A549 (cell line): ENCODE results near the gene KBTBD8. TPM values are rescaled to one million over a fixed set of nuclear protein-coding genes. Genes with fewer than 3 reads are reported as not detected.

Experiments used
- ATAC-seq, 2 experiments: fragments of 200-7000 bp in 1 of 2; fragments of >200 bp in 1 of 2; cut with Nextera tagmentation in 1 of 2; cut with Tn5 transposase in 1 of 2; 3 replicates each; pipeline versions ENCODE4 v1.8.0 to v1.9.1; 2018 to 2020; ENCODE audit warnings: mild to moderate bottlenecking in 1 of 2, moderate library complexity in 1 of 2
- CTCF ChIA-PET: fragments of 300-600 bp; sonication (Branson Sonifier 250); formaldehyde crosslinking; extraction: SDS; loops from one replicate; lab custom pipeline; 2021; ENCODE audit warnings: antibody characterized with exemption, inconsistent platforms; lab: Yijun Ruan, JAX
- POLR2A ChIA-PET: fragments of 350-600 bp; formaldehyde crosslinking; extraction: SDS; loops from one replicate; lab custom pipeline; 2021; ENCODE audit warnings: antibody characterized with exemption, inconsistent platforms; lab: Yijun Ruan, JAX
- DNase-seq, 2 experiments: peaks; one replicate each; pipeline versions ENCODE4 v3.0.0 to v3.0.0-alpha.2; 2011 to 2016; ENCODE audit warnings: low read depth in 1 of 2, low spot score in 1 of 2
- FAIRE-seq: peaks from 2 replicates; lab custom pipeline; 2011; peaks lifted over from hg19 to GRCh38; lab: Jason Lieb, UNC
- H3K27ac ChIP-seq, 2 experiments: fragments of >200 bp; sonication (Bioruptor Twin); formaldehyde crosslinking; 3 replicates each; pipeline ENCODE4 v1.5.1; 2016 to 2017
- H3K4me1 ChIP-seq: fragments of >200 bp; sonication (Bioruptor Twin); formaldehyde crosslinking; 3 replicates; pipeline ENCODE4 v1.6.1; 2016
- H3K4me2 ChIP-seq: fragments of >200 bp; sonication (Bioruptor Twin); formaldehyde crosslinking; 3 replicates; pipeline ENCODE4 v1.6.1; 2016
- H3K4me3 ChIP-seq: fragments of >200 bp; sonication (Bioruptor Twin); formaldehyde crosslinking; 3 replicates; pipeline ENCODE4 v1.5.1; 2016
- H3K9me3 ChIP-seq: fragments of >200 bp; sonication (Bioruptor Twin); formaldehyde crosslinking; 3 replicates; pipeline ENCODE4 v1.6.1; 2016
- BHLHE40 ChIP-seq: IDR thresholded peaks from 2 replicates; pipeline ENCODE4 v1.6.1; 2012; ENCODE audit warnings: low read depth, low read length, inconsistent platforms
- CBX2 ChIP-seq: fragments of 200-600 bp; sonication (generic); IDR thresholded peaks from 2 replicates; pipeline ENCODE4 v1.6.1; 2016; ENCODE audit warnings: low read depth, mild to moderate bottlenecking, borderline replicate concordance
- CHD4 ChIP-seq: fragments of 200-600 bp; sonication (generic); IDR thresholded peaks from 2 replicates; pipeline ENCODE4 v1.6.1; 2016; ENCODE audit warnings: antibody characterized with exemption, mild to moderate bottlenecking, borderline replicate concordance
- CTCF ChIP-seq: fragments of >200 bp; sonication (Bioruptor Twin); formaldehyde crosslinking; IDR thresholded peaks from 3 replicates; pipeline ENCODE4 v1.5.1; 2016
- E2F6 ChIP-seq: IDR thresholded peaks from 2 replicates; pipeline ENCODE4 v1.6.1; 2012; ENCODE audit warnings: low read depth, borderline replicate concordance
- EHF ChIP-seq: fragments of 250-450 bp; sonication (Bioruptor Pico); IDR thresholded peaks from 2 replicates; pipeline ENCODE4 v1.5.0; 2020; ENCODE audit warnings: mild to moderate bottlenecking
- EHMT2 ChIP-seq: fragments of 200-600 bp; sonication (generic); IDR thresholded peaks from 2 replicates; pipeline ENCODE4 v1.6.1; 2016; ENCODE audit warnings: antibody characterized with exemption, low read depth, mild to moderate bottlenecking, moderate library complexity
- ELK1 ChIP-seq: fragments of 150-350 bp; IDR thresholded peaks from 2 replicates; pipeline ENCODE4 v1.6.1; 2014; ENCODE audit warnings: low read depth, mild to moderate bottlenecking, low read length
- FOSB ChIP-seq: fragments of 250-450 bp; sonication (Bioruptor Pico); IDR thresholded peaks from 2 replicates; pipeline ENCODE4 v1.5.0; 2020; ENCODE audit warnings: mild to moderate bottlenecking, moderate library complexity
- HDAC2 ChIP-seq: fragments of 200-600 bp; sonication (generic); IDR thresholded peaks from 2 replicates; pipeline ENCODE4 v1.6.1; 2016
- HEYL ChIP-seq: fragments of 250-450 bp; sonication (Bioruptor Pico); IDR thresholded peaks from 2 replicates; pipeline ENCODE4 v1.8.0; 2021; ENCODE audit warnings: mild to moderate bottlenecking, moderate library complexity
- HOXA7 ChIP-seq: fragments of 250-450 bp; sonication (Bioruptor Pico); IDR thresholded peaks from 2 replicates; pipeline ENCODE4 v1.5.0; 2020; ENCODE audit warnings: mild to moderate bottlenecking, moderate library complexity
- JUN ChIP-seq, 2 experiments: fragments of >200 bp; sonication (Bioruptor Twin); formaldehyde crosslinking; IDR thresholded peaks; 2 replicates in 1 of 2; 3 replicates in 1 of 2; pipeline ENCODE4 v1.6.1; 2016 to 2017
- JUNB ChIP-seq: fragments of >200 bp; sonication (Bioruptor Twin); formaldehyde crosslinking; IDR thresholded peaks from 2 replicates; pipeline ENCODE4 v1.6.1; 2016
- KDM1A ChIP-seq: fragments of 200-600 bp; sonication (generic); IDR thresholded peaks from 2 replicates; pipeline ENCODE4 v1.6.1; 2016; ENCODE audit warnings: low read depth, mild to moderate bottlenecking
- MAFK ChIP-seq: fragments of 450-650 bp; IDR thresholded peaks from 2 replicates; pipeline ENCODE4 v1.6.1; 2014; ENCODE audit not compliant: partially characterized antibody
- MAX ChIP-seq: IDR thresholded peaks from 2 replicates; pipeline ENCODE4 v1.6.1; 2012
- MYC ChIP-seq: IDR thresholded peaks from 2 replicates; pipeline ENCODE4 v1.6.1; 2012; ENCODE audit warnings: mild to moderate bottlenecking, inconsistent platforms, low read length, improper control_type of control experiment, borderline replicate concordance
- PHF8 ChIP-seq: fragments of 200-600 bp; sonication (generic); IDR thresholded peaks from 2 replicates; pipeline ENCODE4 v1.6.1; 2016; ENCODE audit warnings: low read depth, mild to moderate bottlenecking, antibody characterized with exemption, moderate library complexity, borderline replicate concordance
- POLR2A ChIP-seq: IDR thresholded peaks from 2 replicates; pipeline ENCODE4 v1.6.1; 2012; ENCODE audit warnings: mild to moderate bottlenecking, low read length
- RAD21 ChIP-seq, 2 experiments: fragments of >200 bp in 1 of 2; sonication (Bioruptor Twin) in 1 of 2; formaldehyde crosslinking in 1 of 2; IDR thresholded peaks in 1 of 2; conservative IDR thresholded peaks in 1 of 2; 2 replicates in 1 of 2; 3 replicates in 1 of 2; pipeline ENCODE4 v1.6.1; 2012 to 2018; ENCODE audit warnings: inconsistent platforms in 1 of 2
- RARB ChIP-seq: fragments of 250-450 bp; sonication (Bioruptor Pico); IDR thresholded peaks from 2 replicates; pipeline ENCODE4 v1.8.0; 2021; ENCODE audit warnings: mild to moderate bottlenecking, moderate library complexity
- RCOR1 ChIP-seq: fragments of 150-350 bp; IDR thresholded peaks from 2 replicates; pipeline ENCODE4 v1.6.1; 2014; ENCODE audit warnings: antibody characterized with exemption, low read length, low read depth
- RFX5 ChIP-seq: fragments of 450-650 bp; IDR thresholded peaks from 2 replicates; pipeline ENCODE4 v1.7.1; 2014; ENCODE audit warnings: antibody characterized with exemption, mild to moderate bottlenecking, moderate library complexity
- SMC3 ChIP-seq: fragments of >200 bp; sonication (Bioruptor Twin); formaldehyde crosslinking; IDR thresholded peaks from 3 replicates; pipeline ENCODE4 v1.6.1; 2018; ENCODE audit warnings: inconsistent platforms
- TP53 ChIP-seq: fragments of 250-450 bp; sonication (Bioruptor Pico); IDR thresholded peaks from 2 replicates; pipeline ENCODE4 v1.5.0; 2021; ENCODE audit warnings: mild to moderate bottlenecking, moderate library complexity
- ZFP36 ChIP-seq: fragments of 450-650 bp; IDR thresholded peaks from 2 replicates; pipeline ENCODE4 v1.6.1; 2014; ENCODE audit warnings: borderline replicate concordance; ENCODE audit not compliant: partially characterized antibody
- ZSCAN20 ChIP-seq: fragments of 250-450 bp; sonication (Bioruptor Pico); IDR thresholded peaks from 2 replicates; pipeline ENCODE4 v1.8.0; 2022; ENCODE audit warnings: mild to moderate bottlenecking, moderate library complexity
- WGBS: methylation state at CpG from one replicate; pipeline ENCODE4 v1.1.6; 2017; ENCODE audit errors: missing lambda C conversion rate; 5-methylcytosine and 5-hydroxymethylcytosine counted together
- polyA plus RNA-seq, 4 experiments: library from polyadenylated mRNA; depleted of rRNA in 3 of 4; stranded (reverse); fragments of >200 nt; fragmentation: RNase III in 1 of 4; extraction: RNeasy Plus Mini Kit Qiagen cat#74134 plus additional on column Dnase treatment in 1 of 4; gene quantifications; 2 replicates in 3 of 4; 3 replicates in 1 of 4; pipeline ENCODE4 v1.2.3, GENCODE V29; 2011 to 2017

The KBTBD8 gene
- polyA plus RNA-seq, 2 of the 4 experiments (the other 2 are of a cell fraction): 0.61 to 1.0 TPM

GRCh38 chr3:67008388-67008787, 10.3 kb downstream of the KBTBD8 start:
- no peak overlapping the region for H3K27ac ChIP-seq
- 81% methylated on average over 2 of the region's 2 CpGs for WGBS
- no peak for DNase-seq
- TF ChIP-seq RARB (CRISPR knock-in tag): no peak
- TF ChIP-seq MAFK: peak; percentile 21
- no peak for TF ChIP-seq CTCF
- no peak for TF ChIP-seq JUN (IDR thresholded peaks at IDR 0.05)
- no peak for TF ChIP-seq HOXA7 (CRISPR knock-in tag)
- no peak for TF ChIP-seq MYC
- TF ChIP-seq ZSCAN20 (CRISPR knock-in tag): no peak
- ChIA-PET CTCF (no interaction called here), POLR2A (no interaction called here)
- no peaks in the 10 kb centered on the region for H3K9me3 ChIP-seq
- H3K4me2 ChIP-seq: no peak overlapping the region
- no peak overlapping the region for H3K4me3 ChIP-seq
- no peaks in the 10 kb centered on the region for H3K4me1 ChIP-seq
- FAIRE-seq: no peak
- no peak for ATAC-seq

GRCh38 chr3:67009716-67010115, 11.6 kb downstream of the KBTBD8 start:
- Histone ChIP-seq H3K4me3 (no peak overlapping the region), H3K9me3 (no peaks in the 10 kb centered on the region), H3K27ac (no peak overlapping the region), H3K4me1 (no peaks in the 10 kb centered on the region), H3K4me2 (no peak overlapping the region)
- ChIA-PET POLR2A (no interaction called here), CTCF (no interaction called here)
- FAIRE-seq (no peak), ATAC-seq (no peak), DNase-seq (no peak)
- no peak for TF ChIP-seq FOSB
- TF ChIP-seq KDM1A: no peak
- WGBS: 63% methylated on average over 3 of the region's 3 CpGs

GRCh38 chr3:67011414-67012131, 13.5 kb downstream of the KBTBD8 start:
- WGBS: 82% methylated on average over 6 of the region's 6 CpGs
- no peak for ATAC-seq
- Histone ChIP-seq H3K27ac (no peak overlapping the region), H3K4me1 (no peaks in the 10 kb centered on the region), H3K4me3 (no peak overlapping the region), H3K9me3 (no peaks in the 10 kb centered on the region), H3K4me2 (no peak overlapping the region)
- no peak for TF ChIP-seq POLR2A
- TF ChIP-seq CBX2: no peak
- no peak for TF ChIP-seq E2F6
- TF ChIP-seq KDM1A: no peak
- no peak for TF ChIP-seq JUN (IDR thresholded peaks at IDR 0.05)
- no peak for TF ChIP-seq RAD21 (conservative IDR thresholded peaks at IDR 0.05 in 1 of 2, IDR thresholded peaks at IDR 0.05 in 1 of 2)
- no peak for TF ChIP-seq ELK1
- TF ChIP-seq TP53 (CRISPR knock-in tag): no peak
- no peak for TF ChIP-seq BHLHE40
- TF ChIP-seq HEYL (CRISPR knock-in tag): no peak
- ChIA-PET CTCF (no interaction called here), POLR2A (no interaction called here)
- DNase-seq: no peak
- FAIRE-seq: no peak

- TF ChIP-seq EHF (no peak), MAX (no peak), FOSB (no peak), EHMT2 (no peak), SMC3 (no peak), ZSCAN20 (CRISPR knock-in tag) (no peak), RCOR1 (no peak), HEYL (CRISPR knock-in tag) (no peak), ZFP36 (no peak), JUNB (no peak), HDAC2 (no peak), RFX5 (no peak), PHF8 (no peak), TP53 (CRISPR knock-in tag) (no peak), CHD4 (no peak)
- WGBS: 65% methylated on average over 6 of the region's 6 CpGs
- CTCF ChIA-PET: no interaction called here
- DNase-seq (no peak), FAIRE-seq (no peak), ATAC-seq (no peak)
- Histone ChIP-seq H3K4me2 (no peak overlapping the region), H3K27ac (no peak overlapping the region), H3K4me1 (no peaks in the 10 kb centered on the region), H3K4me3 (no peak overlapping the region), H3K9me3 (no peaks in the 10 kb centered on the region)
- POLR2A ChIA-PET: no interaction called here
Measured at GRCh38 chr3:67012564-67012963, 14.5 kb downstream of the KBTBD8 start.
